ENCODE results near the gene BEGAIN. TPM values are rescaled to one million over a fixed set of nuclear protein-coding genes. Genes with fewer than 3 reads are reported as not detected.

Gene BEGAIN
- total and polyA plus RNA-seq, 2 donors (not counting 3 experiments of a cell fraction or from before 2014, with no cell fraction given), result 0.49 TPM; not detected in 1

DNA sequence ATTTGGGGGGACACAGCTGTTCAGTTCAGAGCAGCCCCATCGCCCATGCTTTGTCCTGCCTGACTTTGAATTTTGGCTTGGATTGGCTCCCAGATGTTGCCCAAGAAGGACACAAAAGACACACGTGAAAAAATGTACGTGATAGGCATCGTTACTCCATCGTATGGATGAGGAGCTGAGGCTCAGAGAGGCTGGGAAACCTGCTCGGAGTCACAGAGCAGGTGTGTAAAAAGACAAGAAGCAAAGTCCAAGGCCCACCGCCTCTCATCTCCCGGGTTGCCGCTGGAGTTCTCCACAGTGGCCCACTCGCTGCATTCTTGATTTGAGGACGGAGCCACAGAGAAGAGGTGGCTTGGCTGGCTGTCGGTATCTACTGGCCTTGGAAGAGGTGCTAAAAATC, 41.0 kb upstream of the BEGAIN start:
- H3K9me1 ChIP-seq (replicated peaks; ENCODE audit: control insufficient read depth, extremely low read depth, insufficient read depth, low read length), result no peaks in the 10 kb centered on the region
- H3K9me3 ChIP-seq (replicated peaks; ENCODE audit: control insufficient read depth, insufficient read depth, low read length), result no peaks in the 10 kb centered on the region
- H3K9ac ChIP-seq (replicated peaks; ENCODE audit: extremely low read depth, insufficient read depth, low read length), result no peak overlapping the region
- no peak for TF ChIP-seq FOS (IDR thresholded peaks at IDR 0.05; ENCODE audit: borderline replicate concordance, insufficient read depth, low read length)
- TF ChIP-seq JUN (IDR thresholded peaks at IDR 0.05; ENCODE audit: borderline replicate concordance, insufficient read depth, insufficient read length, low read depth), result no peak
- TF ChIP-seq POLR2AphosphoS5 (IDR thresholded peaks at IDR 0.05; ENCODE audit: insufficient read depth, low read depth, low read length), result no peak
- TF ChIP-seq GATA2 (IDR thresholded peaks at IDR 0.05; ENCODE audit: insufficient read depth, insufficient read length, low read depth, low read length), result no peak
- TF ChIP-seq EZH2 (IDR thresholded peaks at IDR 0.05; ENCODE audit: borderline replicate concordance, low read depth, low read length, severe bottlenecking), result no peak
- TF ChIP-seq, protein P1, sequence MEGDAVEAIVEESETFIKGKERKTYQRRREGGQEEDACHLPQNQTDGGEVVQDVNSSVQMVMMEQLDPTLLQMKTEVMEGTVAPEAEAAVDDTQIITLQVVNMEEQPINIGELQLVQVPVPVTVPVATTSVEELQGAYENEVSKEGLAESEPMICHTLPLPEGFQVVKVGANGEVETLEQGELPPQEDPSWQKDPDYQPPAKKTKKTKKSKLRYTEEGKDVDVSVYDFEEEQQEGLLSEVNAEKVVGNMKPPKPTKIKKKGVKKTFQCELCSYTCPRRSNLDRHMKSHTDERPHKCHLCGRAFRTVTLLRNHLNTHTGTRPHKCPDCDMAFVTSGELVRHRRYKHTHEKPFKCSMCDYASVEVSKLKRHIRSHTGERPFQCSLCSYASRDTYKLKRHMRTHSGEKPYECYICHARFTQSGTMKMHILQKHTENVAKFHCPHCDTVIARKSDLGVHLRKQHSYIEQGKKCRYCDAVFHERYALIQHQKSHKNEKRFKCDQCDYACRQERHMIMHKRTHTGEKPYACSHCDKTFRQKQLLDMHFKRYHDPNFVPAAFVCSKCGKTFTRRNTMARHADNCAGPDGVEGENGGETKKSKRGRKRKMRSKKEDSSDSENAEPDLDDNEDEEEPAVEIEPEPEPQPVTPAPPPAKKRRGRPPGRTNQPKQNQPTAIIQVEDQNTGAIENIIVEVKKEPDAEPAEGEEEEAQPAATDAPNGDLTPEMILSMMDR (IDR thresholded peaks at IDR 0.05; ENCODE audit: extremely low read depth in 1 of 2, insufficient read depth in 1 of 2, low read depth in 1 of 2, low read length in 2 of 2), result no peak
- no peak for TF ChIP-seq MYC (IDR thresholded peaks at IDR 0.05; ENCODE audit: low read depth, low read length)
- TF ChIP-seq, protein P2, sequence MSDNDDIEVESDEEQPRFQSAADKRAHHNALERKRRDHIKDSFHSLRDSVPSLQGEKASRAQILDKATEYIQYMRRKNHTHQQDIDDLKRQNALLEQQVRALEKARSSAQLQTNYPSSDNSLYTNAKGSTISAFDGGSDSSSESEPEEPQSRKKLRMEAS (IDR thresholded peaks at IDR 0.05; ENCODE audit: insufficient read depth, insufficient read length), result no peak
- TF ChIP-seq POLR2A (IDR thresholded peaks at IDR 0.05; ENCODE audit: low read depth, low read length), result no peak
- CTCF ChIA-PET, result interaction anchor here (2.4 kb wide), 1 partner anchor 18 kb away, joined by 12 read pairs; no protein-coding TSS in a partner anchor
- H3K4me2 ChIP-seq (ENCODE audit: insufficient read depth, low read length), result no peak overlapping the region
- BruUV-seq (replicated peaks), result no TSS peak
- no peak overlapping the region for H3K27ac ChIP-seq (ENCODE audit: insufficient read depth, low read depth, low read length)
- no peak overlapping the region for H2AFZ ChIP-seq (ENCODE audit: low read depth, low read length)
- no peaks in the 10 kb centered on the region for H3K36me3 ChIP-seq (ENCODE audit: control insufficient read depth in 2 of 2, extremely low read depth in 1 of 2, insufficient read depth in 2 of 2, low read length in 2 of 2)
- H3K4me1 ChIP-seq (ENCODE audit: control insufficient read depth, extremely low read depth, insufficient read depth, low read length), result no peaks in the 10 kb centered on the region
- dilution Hi-C loops (cut with MboI; ENCODE audit: extremely low pct_ligation_motif_present, low sequenced_read_pairs) (no loop called here), intact Hi-C loops (cut with micrococcal nuclease) (no loop called here)
- H3K79me2 ChIP-seq (ENCODE audit: control insufficient read depth, insufficient read depth, low read length), result no peaks in the 10 kb centered on the region
- DNase-seq (ENCODE audit: low read depth, low spot score), result no peak
- POLR2A ChIA-PET, result no interaction called here
- peaks cover 4 to 7% of the 10 kb centered on the region in 2 experiments for H3K27me3 ChIP-seq (ENCODE audit: control insufficient read depth in 2 of 2, insufficient read depth in 2 of 2, low read length in 2 of 2)
- H4K20me1 ChIP-seq (replicated peaks; ENCODE audit: control insufficient read depth, extremely low read depth, insufficient read depth, low read length), result no peaks in the 10 kb centered on the region
- H3K4me3 ChIP-seq (replicated peaks in 1 of 3; ENCODE audit: insufficient read depth in 1 of 3, low read depth in 1 of 3, low read length in 3 of 3), result no peak overlapping the region
- FAIRE-seq, result no peak
